ENCODE measurements around the gene STRA8. TPM values are rescaled to one million over a fixed set of nuclear protein-coding genes. Genes with fewer than 3 reads are reported as not detected.

Gene STRA8
- polyA plus RNA-seq, 1 donor from 2014 or later = not detected

GRCh38 chr7:135240441-135240840 lies 6.8 kb downstream of the STRA8 start:
- no peaks in the 10 kb centered on the region for H3K27me3 ChIP-seq (ENCODE audit: insufficient read depth, low read depth, low read length)
- H3K27ac ChIP-seq (ENCODE audit: low read length) = no peak overlapping the region
- TF ChIP-seq POLR2AphosphoS5 (IDR thresholded peaks at IDR 0.05) = no peak
- TF ChIP-seq MXI1 (conservative IDR thresholded peaks at IDR 0.05; ENCODE audit: poor library complexity, severe bottlenecking) = no peak
- TF ChIP-seq REST (IDR thresholded peaks at IDR 0.05; ENCODE audit: borderline replicate concordance) = no peak
- TF ChIP-seq CTCF (IDR thresholded peaks at IDR 0.05; ENCODE audit: poor library complexity, severe bottlenecking) = no peak
- no peak for TF ChIP-seq TAF1 (IDR thresholded peaks at IDR 0.05; ENCODE audit: low read depth)
- no peak for TF ChIP-seq EZH2 (IDR thresholded peaks at IDR 0.05; ENCODE audit: borderline replicate concordance, insufficient read depth, low read length, poor library complexity, severe bottlenecking)
- TF ChIP-seq SMC3 (conservative IDR thresholded peaks at IDR 0.05; ENCODE audit: poor library complexity) = no peak
- no peak for TF ChIP-seq EP300 (conservative IDR thresholded peaks at IDR 0.05; ENCODE audit: poor library complexity, severe bottlenecking)
- no peak for TF ChIP-seq RAD21 (conservative IDR thresholded peaks at IDR 0.05)
- H3K4me2 ChIP-seq (ENCODE audit: low read length) = no peak overlapping the region
- H2AFZ ChIP-seq (ENCODE audit: low read depth, low read length) = no peak overlapping the region
- no peaks in the 10 kb centered on the region for H3K9me2 ChIP-seq (ENCODE audit: insufficient read depth, low read length)
- no peak overlapping the region for H3K9ac ChIP-seq (ENCODE audit: low read length)
- no peaks in the 10 kb centered on the region for H3F3A ChIP-seq (ENCODE audit: insufficient read depth, low read length, poor library complexity, severe bottlenecking)
- no peak overlapping the region for H3K4me3 ChIP-seq (ENCODE audit: low read length)
- H3K9me3 ChIP-seq (ENCODE audit: low read length) = no peaks in the 10 kb centered on the region
- H3K79me2 ChIP-seq (replicated peaks; ENCODE audit: insufficient read depth, low read length) = no peaks in the 10 kb centered on the region
- H3K36me3 ChIP-seq (ENCODE audit: insufficient read depth, low read length) = no peaks in the 10 kb centered on the region
- no peaks in the 10 kb centered on the region for H4K20me1 ChIP-seq (ENCODE audit: insufficient read depth)

- Histone ChIP-seq H3K9me2 (ENCODE audit: insufficient read depth, low read length) (no peaks in the 10 kb centered on the region), H3F3A (ENCODE audit: insufficient read depth, low read length, poor library complexity, severe bottlenecking) (no peaks in the 10 kb centered on the region), H4K20me1 (ENCODE audit: insufficient read depth) (no peaks in the 10 kb centered on the region), H3K4me2 (ENCODE audit: low read length) (no peak overlapping the region), H3K79me2 (replicated peaks; ENCODE audit: insufficient read depth, low read length) (no peaks in the 10 kb centered on the region), H2AFZ (ENCODE audit: low read depth, low read length) (no peak overlapping the region), H3K4me3 (ENCODE audit: low read length) (no peak overlapping the region), H3K36me3 (ENCODE audit: insufficient read depth, low read length) (no peaks in the 10 kb centered on the region), H3K9me3 (ENCODE audit: low read length) (no peaks in the 10 kb centered on the region), H3K27me3 (ENCODE audit: insufficient read depth, low read depth, low read length) (no peaks in the 10 kb centered on the region), H3K9ac (ENCODE audit: low read length) (no peak overlapping the region), H3K27ac (ENCODE audit: low read length) (no peak overlapping the region)
- TF ChIP-seq SMC3 (conservative IDR thresholded peaks at IDR 0.05; ENCODE audit: poor library complexity) (no peak), EP300 (conservative IDR thresholded peaks at IDR 0.05; ENCODE audit: poor library complexity, severe bottlenecking) (no peak), POLR2AphosphoS5 (IDR thresholded peaks at IDR 0.05) (no peak), CTCF (IDR thresholded peaks at IDR 0.05; ENCODE audit: poor library complexity, severe bottlenecking) (no peak), TAF1 (IDR thresholded peaks at IDR 0.05; ENCODE audit: low read depth) (no peak)
Observed at GRCh38 chr7:135242096-135242684, 8.6 kb downstream of the STRA8 start.

Data from neural cell (in vitro differentiated cells).